NCI-H510A treated with DMSO at 0.1 percent for 48 hours (cell line): ENCODE results near the gene PLCL1.
"Not testable (repeated sequence)": the region's sequence is repeated elsewhere in the genome, so short reads cannot be mapped to it uniquely, and the experiment has no call there.

Experiments used
- DNase-seq: peaks from one replicate; lab custom pipeline; 2025; lab: John Stamatoyannopoulos, UW

PLCL1 gene

GRCh38 chr2:198178766-198179165, 374.4 kb downstream of the PLCL1 start:
- DNase-seq: no peak

- no peak for DNase-seq
These were observed 381.9 kb downstream of the PLCL1 start for GRCh38 chr2:198186257-198186656.

DNA sequence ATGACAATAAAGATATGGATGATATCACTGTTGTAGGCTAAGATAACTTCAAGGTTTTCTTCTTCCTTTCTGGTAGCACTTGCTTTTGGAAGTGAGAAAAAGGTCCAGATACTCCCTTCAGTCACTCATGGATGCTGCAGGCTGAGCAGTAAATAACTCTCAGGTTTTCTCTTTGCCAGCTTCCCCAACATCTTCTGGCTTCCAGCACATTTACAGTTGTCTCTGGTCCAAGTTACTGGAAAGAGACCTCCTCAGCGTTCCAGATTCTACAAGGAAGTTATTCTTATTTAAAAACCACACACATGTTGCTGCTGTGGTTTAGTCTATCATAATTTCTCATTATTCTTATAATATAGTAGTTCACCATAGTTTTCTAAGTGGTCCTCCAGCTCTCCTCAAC, 383.4 kb downstream of the PLCL1 start:
- DNase-seq: no peak

DNA sequence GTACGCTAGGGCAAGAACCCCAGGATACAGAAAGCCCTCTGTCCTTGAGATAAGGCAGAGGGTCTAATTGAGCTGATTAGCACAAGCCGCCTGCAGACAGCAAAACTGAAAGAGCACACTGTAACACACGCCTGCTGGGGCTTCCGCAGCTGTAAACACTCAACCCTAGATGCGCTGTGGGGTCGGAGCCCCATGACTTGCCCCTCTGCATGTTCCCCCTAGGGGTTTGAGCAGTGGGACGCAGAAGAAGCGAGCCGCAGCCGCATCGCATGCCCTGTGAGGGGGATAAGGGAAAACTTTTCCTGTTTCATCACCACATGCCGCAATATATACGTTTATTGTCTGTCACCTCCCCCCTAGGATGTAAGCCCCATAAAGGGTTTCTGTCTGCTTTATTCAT, 384.6 kb downstream of the PLCL1 start:
- DNase-seq: no peak

DNA sequence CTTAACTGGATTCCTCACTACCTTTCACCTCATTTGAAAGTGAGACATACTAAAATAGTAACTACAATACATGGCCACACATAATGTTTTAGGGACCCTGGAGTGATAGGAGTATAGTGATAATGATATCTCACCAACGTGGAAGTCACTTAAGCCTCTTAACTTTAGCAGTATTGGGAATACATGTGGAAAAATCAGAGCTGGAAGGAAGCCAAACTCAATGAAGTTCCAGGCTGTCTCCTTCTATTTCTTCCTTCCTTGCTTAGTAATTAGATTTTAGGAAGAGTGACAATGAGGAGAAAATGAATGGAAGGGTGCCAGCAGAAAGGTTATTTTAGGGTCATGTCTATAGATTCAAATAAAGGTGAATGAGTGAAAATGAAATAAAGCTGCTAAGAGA, 387.3 kb downstream of the PLCL1 start:
- no peak for DNase-seq

DNA sequence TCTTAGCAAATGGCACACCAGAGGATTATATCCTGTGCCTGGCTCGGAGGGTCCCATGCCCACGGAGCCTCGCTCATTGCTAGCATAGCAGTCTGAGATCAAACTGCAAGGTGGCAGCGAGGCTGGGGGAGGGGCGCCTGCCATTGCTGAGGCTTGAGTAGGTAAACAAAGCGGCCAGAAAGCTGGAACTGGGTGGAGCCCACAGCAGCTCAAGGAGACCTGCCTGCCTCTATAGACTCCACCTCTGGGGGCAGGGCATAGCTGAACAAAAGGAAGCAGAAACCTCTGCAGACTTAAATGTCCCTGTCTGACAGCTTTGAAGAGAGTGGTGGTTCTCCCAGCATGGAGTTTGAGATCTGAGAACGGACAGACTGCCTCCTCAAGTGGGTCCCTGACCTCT, 392.2 kb downstream of the PLCL1 start:
- not testable (repeated sequence) for DNase-seq
